ENCODE data around the gene MBP. TPM values are rescaled to one million over a fixed set of nuclear protein-coding genes. Genes with fewer than 3 reads are reported as not detected.

Gene MBP
- total RNA-seq, 6 experiments from 2014 or later = 0.05 to 0.23 (median 0.12) TPM; not detected in 1

DNA sequence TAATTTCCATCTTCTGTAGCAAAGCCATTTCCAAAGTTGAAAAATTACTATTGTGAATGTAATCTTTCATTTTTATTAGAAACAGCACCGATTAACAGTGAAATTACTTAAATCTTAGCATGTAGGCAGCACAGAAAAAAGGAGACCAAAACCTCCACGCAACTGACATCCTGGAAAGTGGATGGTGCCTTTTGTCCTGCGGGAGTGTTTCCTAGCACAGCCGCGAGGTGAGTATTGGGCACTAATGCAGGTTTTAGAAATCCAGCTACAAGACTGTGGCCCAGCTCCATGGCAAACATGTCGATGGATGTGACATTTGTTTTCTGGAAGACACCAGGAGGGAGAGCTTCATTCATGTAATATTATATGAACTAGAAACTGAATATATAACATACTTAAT is 86.9 kb downstream of the MBP start:
- H3K27ac Mint-ChIP-seq = no peak overlapping the region
- no peak for DNase-seq
- no peaks in the 10 kb centered on the region for H3K36me3 Mint-ChIP-seq (ENCODE audit: low read depth)
- H3K9me3 Mint-ChIP-seq = no peaks in the 10 kb centered on the region
- TF ChIP-seq, protein P1, sequence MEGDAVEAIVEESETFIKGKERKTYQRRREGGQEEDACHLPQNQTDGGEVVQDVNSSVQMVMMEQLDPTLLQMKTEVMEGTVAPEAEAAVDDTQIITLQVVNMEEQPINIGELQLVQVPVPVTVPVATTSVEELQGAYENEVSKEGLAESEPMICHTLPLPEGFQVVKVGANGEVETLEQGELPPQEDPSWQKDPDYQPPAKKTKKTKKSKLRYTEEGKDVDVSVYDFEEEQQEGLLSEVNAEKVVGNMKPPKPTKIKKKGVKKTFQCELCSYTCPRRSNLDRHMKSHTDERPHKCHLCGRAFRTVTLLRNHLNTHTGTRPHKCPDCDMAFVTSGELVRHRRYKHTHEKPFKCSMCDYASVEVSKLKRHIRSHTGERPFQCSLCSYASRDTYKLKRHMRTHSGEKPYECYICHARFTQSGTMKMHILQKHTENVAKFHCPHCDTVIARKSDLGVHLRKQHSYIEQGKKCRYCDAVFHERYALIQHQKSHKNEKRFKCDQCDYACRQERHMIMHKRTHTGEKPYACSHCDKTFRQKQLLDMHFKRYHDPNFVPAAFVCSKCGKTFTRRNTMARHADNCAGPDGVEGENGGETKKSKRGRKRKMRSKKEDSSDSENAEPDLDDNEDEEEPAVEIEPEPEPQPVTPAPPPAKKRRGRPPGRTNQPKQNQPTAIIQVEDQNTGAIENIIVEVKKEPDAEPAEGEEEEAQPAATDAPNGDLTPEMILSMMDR (IDR thresholded peaks at IDR 0.05) = no peak
- H3K27me3 Mint-ChIP-seq (ENCODE audit: insufficient read depth) = peaks cover 22% of the 10 kb centered on the region
- H3K4me3 Mint-ChIP-seq = no peak overlapping the region
- H3K4me1 Mint-ChIP-seq (ENCODE audit: low read depth) = no peaks in the 10 kb centered on the region

DNA sequence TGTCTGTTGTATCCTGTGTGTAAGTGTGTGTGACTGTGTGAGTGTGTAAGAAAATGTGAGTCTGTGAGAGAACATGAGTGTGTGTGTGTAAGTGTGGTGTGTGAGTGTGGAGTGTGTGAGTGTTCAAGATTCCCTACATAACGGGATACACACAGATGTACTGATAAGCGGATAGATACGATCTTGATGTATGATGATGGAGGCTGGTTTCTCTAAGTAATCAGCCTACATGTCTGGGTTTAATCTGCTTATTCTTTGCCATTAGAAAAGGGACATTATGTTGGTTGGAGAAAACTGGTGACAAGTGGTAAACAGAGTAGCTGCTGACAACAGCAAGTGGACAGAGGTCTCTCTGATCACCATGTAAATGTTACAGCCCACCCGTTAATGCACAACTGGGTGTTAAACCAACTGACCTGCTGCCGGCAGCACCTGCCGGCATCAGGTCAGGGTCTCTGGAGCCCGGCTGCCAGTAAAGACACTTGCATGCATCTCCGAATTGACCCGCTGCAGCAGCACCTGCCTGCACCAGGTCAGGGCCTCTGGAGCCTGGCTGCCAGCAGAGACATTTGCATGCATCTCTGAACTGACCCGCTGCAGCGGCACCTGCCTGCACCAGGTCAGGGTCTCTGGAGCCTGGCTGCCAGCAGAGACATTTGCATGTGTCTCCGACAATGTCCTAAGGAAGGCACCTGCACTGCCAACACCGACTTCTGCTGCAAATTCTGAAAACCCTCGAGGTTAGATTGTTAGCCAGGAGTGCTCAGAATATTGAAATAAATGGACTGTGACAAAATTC is 87.5 kb downstream of the MBP start:
- no peaks in the 10 kb centered on the region for H3K36me3 Mint-ChIP-seq (ENCODE audit: low read depth)
- H3K27me3 Mint-ChIP-seq (ENCODE audit: insufficient read depth) = peaks cover 22% of the 10 kb centered on the region
- DNase-seq = no peak
- no peak overlapping the region for H3K27ac Mint-ChIP-seq
- no peaks in the 10 kb centered on the region for H3K9me3 Mint-ChIP-seq
- TF ChIP-seq, protein P1 (IDR thresholded peaks at IDR 0.05) = no peak
- H3K4me3 Mint-ChIP-seq = no peak overlapping the region
- H3K4me1 Mint-ChIP-seq (ENCODE audit: low read depth) = no peaks in the 10 kb centered on the region

DNA sequence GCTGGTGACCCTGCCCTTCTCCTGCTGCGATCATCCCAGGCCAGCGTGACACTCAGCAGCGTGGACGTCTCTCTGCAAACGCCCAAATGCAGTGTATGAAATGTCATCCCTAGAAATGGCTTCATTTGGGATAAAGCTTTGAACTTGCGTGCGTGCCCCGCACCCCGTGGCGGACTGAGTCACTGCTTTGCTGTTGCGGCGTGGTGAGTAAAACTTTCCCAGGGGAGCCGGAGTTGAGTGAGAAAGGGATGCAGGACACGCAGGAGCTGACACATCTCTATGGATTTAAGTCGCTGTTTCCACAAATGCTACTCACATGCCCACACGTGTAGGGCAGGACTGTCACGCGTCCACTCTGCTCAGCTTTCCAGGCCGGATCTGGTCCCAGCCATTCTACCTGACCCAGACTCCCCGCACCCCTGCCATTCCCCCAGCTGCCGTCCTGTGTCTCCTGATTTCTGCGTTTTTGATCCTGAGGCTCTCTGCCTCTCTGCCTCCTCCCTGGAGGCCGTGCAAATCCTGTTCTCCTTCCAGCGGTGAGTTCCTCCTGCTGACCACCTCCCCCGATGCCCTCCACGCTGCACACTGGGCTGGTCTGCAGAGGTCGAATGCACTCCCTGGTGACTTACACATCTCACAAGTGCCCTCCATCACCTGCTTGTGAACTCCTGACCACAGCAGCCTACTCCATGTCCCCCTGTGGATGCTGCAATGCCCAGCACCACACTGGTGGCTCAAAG is 88.9 kb downstream of the MBP start:
- H3K27me3 Mint-ChIP-seq (ENCODE audit: insufficient read depth) = peaks cover 23% of the 10 kb centered on the region
- H3K27ac Mint-ChIP-seq = no peak overlapping the region
- no peaks in the 10 kb centered on the region for H3K4me1 Mint-ChIP-seq (ENCODE audit: low read depth)
- H3K4me3 Mint-ChIP-seq = no peak overlapping the region
- no peaks in the 10 kb centered on the region for H3K9me3 Mint-ChIP-seq
- DNase-seq = no peak
- H3K36me3 Mint-ChIP-seq (ENCODE audit: low read depth) = no peaks in the 10 kb centered on the region
- TF ChIP-seq, protein P1 (IDR thresholded peaks at IDR 0.05) = no peak

DNA sequence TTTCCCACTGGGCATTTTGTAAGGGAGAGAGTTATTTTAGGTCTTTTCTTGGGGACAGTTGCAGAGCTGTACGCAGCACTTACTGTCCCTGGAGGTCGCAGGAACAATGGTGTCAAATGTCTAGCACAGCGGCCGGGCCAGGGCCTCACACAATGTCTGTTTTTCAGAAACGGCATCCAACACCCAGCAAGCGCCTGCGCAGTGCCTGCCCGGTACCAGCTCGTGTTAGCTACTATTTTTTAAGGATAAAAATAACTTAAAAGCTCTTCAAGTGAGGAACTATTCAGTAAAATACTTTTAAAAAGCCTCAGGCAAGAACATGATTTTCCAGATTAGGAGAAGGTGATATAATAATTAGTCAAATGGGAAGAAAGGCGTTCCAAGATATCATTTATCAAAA is 90.0 kb downstream of the MBP start:
- DNase-seq = no peak
- no peak overlapping the region for H3K4me3 Mint-ChIP-seq

DNA sequence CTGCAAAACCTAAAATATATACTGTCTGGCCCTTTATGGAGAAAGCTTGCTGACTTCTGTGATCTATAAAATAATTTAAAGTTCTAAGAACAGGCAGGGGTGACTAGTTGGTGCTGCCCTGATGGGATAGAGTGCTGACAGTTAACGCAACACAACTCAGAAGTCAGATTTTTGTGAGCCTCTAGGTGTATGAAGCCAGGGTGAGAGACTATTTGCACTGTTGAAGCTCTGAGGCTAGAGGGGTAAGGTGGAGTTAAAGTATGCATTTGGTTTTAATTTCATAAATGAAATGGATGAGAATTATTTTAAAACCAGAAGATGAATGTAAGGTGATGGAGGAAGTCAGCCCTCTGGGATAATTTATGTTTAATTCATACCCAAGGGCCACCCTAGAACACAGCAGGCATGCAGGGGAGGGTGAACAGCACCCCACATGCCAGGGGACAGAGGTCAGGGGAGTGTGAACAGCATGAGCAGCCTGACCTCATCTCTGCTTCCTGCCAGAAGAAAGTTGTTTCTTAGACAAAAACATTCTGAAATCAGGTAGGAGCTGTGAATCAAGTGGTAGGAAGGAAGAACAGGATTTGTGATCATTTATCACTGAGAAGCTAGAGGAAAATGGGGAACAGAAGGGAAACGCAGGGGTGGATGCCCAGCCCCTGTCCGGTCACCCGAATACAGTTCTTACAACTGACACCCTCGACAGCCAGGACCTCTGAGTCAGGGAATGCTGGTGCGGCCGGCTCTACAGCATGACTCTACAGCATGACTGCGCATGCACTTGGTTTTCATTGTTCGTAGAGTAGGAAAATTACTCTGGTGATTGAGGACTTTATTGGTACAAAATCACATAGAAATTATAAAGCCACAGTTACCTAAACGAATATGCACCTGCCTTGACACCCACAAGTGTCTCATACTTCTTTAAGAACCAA is 93.1 kb downstream of the MBP start:
- TF ChIP-seq, protein P1 (IDR thresholded peaks at IDR 0.05) = no peak
- Mint-ChIP-seq H3K27me3 (ENCODE audit: insufficient read depth) (peaks cover 27% of the 10 kb centered on the region), H3K4me3 (no peak overlapping the region), H3K4me1 (ENCODE audit: low read depth) (no peaks in the 10 kb centered on the region), H3K9me3 (no peaks in the 10 kb centered on the region), H3K36me3 (ENCODE audit: low read depth) (no peaks in the 10 kb centered on the region), H3K27ac (no peak overlapping the region)
- DNase-seq = no peak

More for the DNA sequence above, 90.0 kb downstream of the MBP start:
- no peaks in the 10 kb centered on the region for H3K36me3 Mint-ChIP-seq (ENCODE audit: low read depth)
- no peaks in the 10 kb centered on the region for H3K4me1 Mint-ChIP-seq (ENCODE audit: low read depth)
- no peak overlapping the region for H3K27ac Mint-ChIP-seq
- TF ChIP-seq, protein P1 (IDR thresholded peaks at IDR 0.05) = no peak
- peaks cover 26% of the 10 kb centered on the region for H3K27me3 Mint-ChIP-seq (ENCODE audit: insufficient read depth)
- H3K9me3 Mint-ChIP-seq = no peaks in the 10 kb centered on the region
